Stimulated activated CD8-positive, alpha-beta memory T cell treated with anti-CD3 and anti-CD28 coated beads, Interleukin-12 subunit alpha, Interleukin-12 subunit beta, amount 100 ng/mL, for 1 hour (primary cell): ENCODE results near the gene CAPN3.

ENCODE experiments used
- DNase-seq: peaks from one replicate; pipeline ENCODE4 v3.0.0-alpha.2; 2020; ENCODE audit warnings: low read depth

The CAPN3 gene

DNA sequence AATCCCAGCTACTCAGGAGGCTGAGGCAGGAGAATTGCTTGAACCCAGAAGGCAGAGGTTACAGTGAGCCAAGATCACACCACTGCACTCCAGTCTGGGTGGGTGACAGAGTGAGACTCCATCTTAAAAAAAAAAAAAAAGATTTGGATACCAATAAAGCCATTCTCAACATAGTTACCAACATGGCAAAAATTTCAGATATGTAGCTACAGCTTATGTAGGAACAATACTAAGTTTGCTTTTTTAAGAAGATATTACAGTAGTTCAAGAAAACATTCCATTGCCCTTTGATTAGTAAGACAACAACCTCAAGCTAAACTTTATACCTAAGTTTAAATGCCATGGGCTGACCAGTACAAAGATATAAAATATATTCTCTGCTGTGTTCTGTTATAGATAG lies 97.2 kb downstream of the CAPN3 start:
- no peak for DNase-seq

GRCh38 chr15:42456971-42457370 lies 97.7 kb downstream of the CAPN3 start:
- DNase-seq: no peak

- no peak for DNase-seq
These were observed 98.4 kb downstream of the CAPN3 start for GRCh38 chr15:42457445-42458442.

GRCh38 chr15:42461261-42461660 lies 102.0 kb downstream of the CAPN3 start:
- DNase-seq: no peak
